Femur (tissue), 1 donor: Measurements from ENCODE around the gene CYP3A4.
"Not testable (repeated sequence)": the region's sequence is repeated elsewhere in the genome, so short reads cannot be mapped to it uniquely, and the experiment has no call there.

Source experiments
- DNase-seq: peaks from one replicate; pipeline ENCODE4 v3.0.0-alpha.2; 2017

The CYP3A4 gene

DNA sequence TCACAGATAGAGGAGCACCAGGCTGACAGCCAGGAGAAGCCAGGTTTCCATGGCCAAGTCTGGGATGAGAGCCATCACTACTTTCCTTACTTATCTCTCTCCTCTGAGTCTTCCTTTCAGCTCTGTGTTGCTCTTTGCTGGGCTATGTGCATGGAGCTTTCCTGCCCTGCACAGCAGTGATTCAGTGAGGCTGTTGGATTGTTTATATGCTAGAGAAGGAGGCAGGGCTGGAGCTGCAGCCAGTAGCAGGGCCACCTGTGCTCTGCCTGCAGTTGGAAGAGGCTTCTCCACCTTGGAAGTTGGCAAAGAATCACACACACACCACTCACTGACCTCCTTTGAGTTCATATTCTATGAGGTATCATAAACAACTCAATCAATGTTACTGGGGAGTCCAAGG, at the start of gene CYP3A4:
Gene CYP3A4, minus strand, starts transcription at position 178 of the 400 bp plus-strand sequence. Its CDS starts 103 bp downstream, at position 75.
- DNase-seq: no peak

DNA sequence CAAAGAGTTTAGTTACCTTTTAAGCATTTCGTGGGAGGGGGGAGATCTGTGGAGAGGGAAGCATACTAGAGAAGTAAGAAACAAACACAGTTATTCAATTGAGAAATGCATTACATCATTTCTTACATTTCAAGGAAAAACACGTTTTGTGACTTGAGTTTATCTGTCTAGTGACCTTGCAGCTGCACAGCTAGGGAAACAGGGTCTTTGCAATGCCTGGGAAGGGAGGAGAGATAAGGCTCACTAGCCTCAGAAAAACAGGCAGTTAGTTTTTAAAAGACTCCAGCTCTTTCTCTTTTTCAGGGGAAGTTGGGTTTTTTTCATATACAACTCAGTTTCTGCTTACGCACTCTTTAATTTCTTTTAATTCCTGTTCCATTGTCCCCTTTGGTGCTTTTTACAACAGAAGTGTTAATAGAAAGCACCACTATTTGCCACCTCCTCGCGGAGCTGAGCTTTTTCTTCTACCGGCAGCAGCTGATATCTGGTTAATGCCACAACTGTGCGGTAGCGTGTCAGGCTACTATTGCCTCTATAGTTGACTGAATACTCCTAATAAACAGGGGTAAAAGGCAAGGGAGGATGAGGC, 49.4 kb upstream of the CYP3A4 start:
- DNase-seq: no peak

DNA sequence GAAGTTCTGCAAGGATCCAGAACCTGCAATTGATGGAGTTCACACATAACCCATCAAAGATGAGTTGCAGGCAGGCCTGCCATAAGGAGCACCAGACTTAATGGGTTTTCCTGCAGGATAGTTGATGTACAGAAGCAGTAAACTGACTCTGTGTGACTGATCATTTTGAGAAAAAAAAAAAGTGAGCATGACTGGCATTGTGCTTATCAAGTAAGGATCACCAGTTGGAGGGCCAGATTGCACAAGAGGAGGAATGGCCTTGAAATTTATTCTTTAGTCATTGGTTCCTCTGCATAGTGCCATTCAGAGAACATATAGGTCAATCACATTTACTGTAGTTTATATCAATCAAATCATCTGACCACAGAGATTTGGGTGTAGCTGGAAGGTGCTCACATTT, 47.6 kb upstream of the CYP3A4 start:
- no peak for DNase-seq

- no peak for DNase-seq
Measured at GRCh38 chr7:99829524-99830160, 45.7 kb upstream of the CYP3A4 start.

DNA sequence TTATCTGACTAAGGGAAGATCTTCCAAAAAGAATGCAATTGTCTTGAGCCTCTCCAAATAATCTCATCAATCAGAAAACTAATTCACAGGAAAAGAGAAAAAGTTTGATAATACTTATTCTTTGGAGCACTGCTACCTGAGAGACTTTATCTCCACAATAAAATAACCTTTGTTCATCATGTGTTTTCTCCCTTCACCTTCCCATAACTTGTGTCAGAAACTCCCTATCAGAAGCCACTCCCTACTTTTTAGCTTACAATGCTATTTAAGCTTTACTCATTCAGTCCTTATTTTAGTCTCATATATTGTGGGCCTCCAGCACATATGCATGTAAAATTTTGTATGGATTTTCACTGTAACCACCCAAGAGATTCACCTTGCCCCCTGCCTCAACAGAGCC, 44.8 kb upstream of the CYP3A4 start:
- DNase-seq: no peak

DNA sequence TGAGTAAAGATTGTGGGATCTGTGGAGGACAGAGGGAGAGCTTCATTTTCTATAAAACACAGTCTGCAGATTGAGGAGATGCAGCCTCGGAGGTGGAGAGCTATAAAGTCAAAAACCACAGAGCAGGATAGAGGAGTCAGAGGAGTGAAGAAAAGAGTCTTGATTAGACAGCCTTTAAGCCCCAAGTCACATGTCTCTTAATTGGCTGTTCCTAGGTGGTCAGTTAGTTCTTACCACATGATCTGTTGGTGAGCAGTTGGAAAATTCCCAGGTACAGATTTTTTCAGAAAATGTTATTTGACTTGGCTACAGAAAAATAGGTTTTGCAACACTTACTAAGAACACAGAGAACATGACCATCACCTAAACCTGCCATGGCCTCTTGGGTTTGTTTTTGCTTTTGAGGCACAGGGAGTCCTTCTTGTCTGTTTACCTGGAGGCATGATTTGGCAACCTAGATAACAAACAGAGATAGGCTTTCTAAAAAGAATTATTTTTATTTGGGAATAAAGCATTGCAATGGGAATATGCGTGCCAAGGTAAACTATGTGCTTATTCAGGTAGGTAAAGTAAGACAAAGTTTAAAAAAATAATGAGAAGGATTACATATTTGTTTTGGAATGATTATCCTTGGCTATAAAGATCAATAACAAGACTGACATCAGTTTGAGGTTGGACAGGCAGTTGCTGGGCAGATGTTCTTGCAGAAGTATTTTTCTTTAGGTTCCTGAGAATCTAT, 43.2 kb upstream of the CYP3A4 start:
- no peak for DNase-seq

DNA sequence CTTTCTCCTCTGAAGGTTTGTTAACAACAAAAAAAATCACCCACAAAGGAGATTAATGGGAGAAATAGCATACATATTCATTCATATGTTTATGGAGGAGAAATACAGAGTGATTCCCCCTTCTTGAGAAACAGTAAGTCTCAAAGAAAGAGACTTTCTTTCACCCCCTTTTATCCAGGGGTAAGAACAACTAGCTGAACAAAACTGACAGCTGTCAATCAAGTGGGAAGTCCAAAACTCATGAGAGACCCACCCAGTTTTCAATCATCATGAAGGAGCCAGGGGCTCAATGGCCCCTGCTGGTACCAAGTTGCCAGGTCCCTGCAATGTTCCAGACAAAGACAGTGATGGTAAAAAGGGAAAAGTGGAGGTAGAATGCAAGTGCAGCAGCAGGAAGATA, 41.9 kb upstream of the CYP3A4 start:
- DNase-seq: no peak

DNA sequence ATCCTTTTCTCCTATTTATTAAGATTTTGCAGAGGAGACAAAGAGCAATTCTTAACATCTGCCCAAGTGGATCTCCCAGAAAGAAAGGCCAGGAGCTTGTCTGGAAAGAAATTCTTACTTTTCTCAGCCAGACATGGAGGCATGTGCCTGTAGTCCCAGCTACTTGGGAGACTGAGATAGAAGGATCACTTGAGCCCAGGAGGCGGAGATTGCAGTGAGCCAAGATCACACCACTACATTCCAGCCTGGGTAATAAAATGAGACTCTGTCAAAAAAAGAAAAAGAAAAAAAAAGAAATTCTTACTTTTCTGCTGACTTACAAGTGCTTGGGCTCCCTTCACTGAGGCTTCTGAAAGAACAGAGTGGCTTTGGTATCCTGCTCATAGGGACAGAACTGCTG, 41.5 kb upstream of the CYP3A4 start:
- no peak for DNase-seq

DNA sequence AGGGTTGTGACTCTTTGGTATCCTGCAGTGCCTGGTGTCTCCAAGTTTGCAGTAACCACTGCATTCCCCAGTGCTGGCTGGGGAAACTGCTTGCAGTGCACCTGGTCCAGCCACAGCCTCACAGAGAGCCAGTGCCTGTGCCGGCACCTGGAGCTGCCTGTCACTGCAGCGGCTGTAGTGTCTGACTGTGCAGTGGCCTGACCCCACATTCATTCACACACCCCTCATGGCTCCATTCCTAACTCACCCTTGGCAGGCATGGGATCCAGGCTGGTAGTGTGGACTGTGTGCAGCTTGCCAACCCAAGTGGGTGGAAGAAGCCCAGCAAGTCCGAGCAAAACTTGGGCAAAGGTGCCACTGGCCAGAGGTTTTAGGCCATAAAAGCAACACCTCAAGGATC, 40.1 kb upstream of the CYP3A4 start:
- DNase-seq: no peak

- no peak for DNase-seq
Measured at GRCh38 chr7:99822731-99823718, 39.0 kb upstream of the CYP3A4 start.

- no peak for DNase-seq
Measured at GRCh38 chr7:99820408-99821027, 36.5 kb upstream of the CYP3A4 start.

DNA sequence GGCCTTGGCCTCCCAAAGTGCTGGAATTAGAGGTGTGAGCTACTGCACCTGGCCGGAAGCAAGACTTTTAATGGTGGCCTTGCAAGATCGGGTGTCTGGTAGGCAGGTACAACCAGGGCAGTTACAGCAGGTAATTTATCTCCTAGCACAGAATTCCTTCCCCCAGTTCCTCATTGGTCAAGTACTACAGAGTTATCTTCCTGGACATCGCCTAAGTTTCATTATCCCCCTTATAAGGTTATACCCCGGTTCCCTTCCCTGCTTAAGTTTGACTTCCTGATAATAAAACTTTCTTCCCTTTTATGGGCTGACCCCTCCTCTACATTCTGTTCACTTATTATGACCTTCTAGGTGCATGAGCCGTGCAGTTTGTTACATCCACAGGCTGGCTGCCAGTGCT, 24.8 kb upstream of the CYP3A4 start:
- DNase-seq: no peak

- no peak for DNase-seq
Measured at GRCh38 chr7:99806839-99807478, 23.0 kb upstream of the CYP3A4 start.

DNA sequence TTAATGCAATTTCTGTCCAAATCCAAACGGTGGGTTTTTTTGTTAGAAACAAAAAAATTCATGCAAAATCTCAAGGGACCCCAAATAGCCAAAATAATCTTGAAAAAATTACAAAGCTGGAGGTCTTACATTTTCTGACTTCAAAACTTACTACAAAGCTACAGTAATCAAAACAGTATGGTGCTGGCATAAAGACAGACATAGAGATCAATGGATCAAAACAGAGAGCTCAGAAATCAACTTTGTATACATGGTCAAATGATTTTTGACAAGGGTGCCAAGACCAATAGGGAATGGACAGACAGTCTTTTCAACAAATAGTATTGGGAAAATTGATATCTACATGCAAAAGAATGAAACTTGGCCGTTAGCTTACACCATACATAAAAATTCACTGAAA, 21.7 kb upstream of the CYP3A4 start:
- no peak for DNase-seq

GRCh38 chr7:99803118-99803517, 19.1 kb upstream of the CYP3A4 start:
- DNase-seq: not testable (repeated sequence)

- DNase-seq: not testable (repeated sequence)
Measured at GRCh38 chr7:99801407-99801806, 17.4 kb upstream of the CYP3A4 start.

GRCh38 chr7:99798972-99799371, 15.0 kb upstream of the CYP3A4 start:
- no peak for DNase-seq

DNA sequence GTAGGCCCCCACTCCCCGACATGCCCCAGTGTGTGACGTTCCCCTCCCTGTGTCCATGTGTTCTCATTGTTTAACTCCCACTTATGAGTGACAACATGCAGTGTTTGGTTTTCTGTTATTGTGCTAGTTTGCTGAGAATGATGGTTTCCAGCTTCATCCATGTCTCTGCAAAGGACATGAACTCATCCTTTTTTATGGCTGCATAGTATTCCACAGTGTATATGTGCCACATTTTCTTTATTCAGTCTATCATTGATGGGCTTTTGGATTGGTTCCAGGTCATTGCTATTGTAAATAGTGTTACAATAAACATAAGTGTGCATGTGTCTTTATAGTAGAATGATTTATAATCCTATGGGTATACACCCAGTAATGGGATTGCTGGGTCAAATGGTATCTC, 11.9 kb upstream of the CYP3A4 start:
- DNase-seq: not testable (repeated sequence)

- DNase-seq: no peak
Measured at GRCh38 chr7:99794585-99795502, 10.9 kb upstream of the CYP3A4 start.

DNA sequence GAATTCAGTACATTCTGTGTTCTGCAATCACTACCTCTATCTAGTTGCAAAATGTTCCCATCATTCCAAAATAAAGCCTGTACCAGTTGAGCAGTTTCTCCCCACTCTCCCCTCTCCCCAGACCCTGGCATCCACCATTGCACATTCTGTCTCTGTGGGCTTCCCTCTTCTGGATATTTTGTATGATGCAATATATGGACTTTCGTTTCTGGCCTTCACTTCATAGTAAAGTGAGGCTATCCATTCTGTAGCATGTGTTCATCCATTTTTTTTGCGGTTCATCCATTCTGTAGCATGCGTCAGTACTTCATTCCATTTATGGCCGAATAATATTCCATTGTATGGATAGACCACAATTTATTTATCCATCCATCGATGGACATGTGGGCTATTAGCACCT, 9.5 kb upstream of the CYP3A4 start:
- DNase-seq: no peak

- no peak for DNase-seq
Measured at GRCh38 chr7:99792967-99793366, 9.0 kb upstream of the CYP3A4 start.
